Measurements from ENCODE around the gene SPPL3.
A peak's percentile ranks its signal among the peaks of the same experiment; 100 is the strongest.

Gene SPPL3

GRCh38 chr12:120790114-120790513, 114.0 kb downstream of the SPPL3 start:
- no peak for DNase-seq (ENCODE audit: low read depth)
- TF ChIP-seq CTCF (IDR thresholded peaks at IDR 0.05; ENCODE audit: low read depth, low read length, missing control alignments) = no peak
- in situ Hi-C loops (cut with HindIII; ENCODE audit: low sequenced_read_pairs) = no loop called here

GRCh38 chr12:120787889-120788288, 116.3 kb downstream of the SPPL3 start:
- no peak overlapping the region for H3K4me3 ChIP-seq (ENCODE audit: low read depth, low read length)
- no peak for DNase-seq (ENCODE audit: low read depth)
- in situ Hi-C loops (cut with HindIII; ENCODE audit: low sequenced_read_pairs) = no loop called here
- no peak for TF ChIP-seq CTCF (IDR thresholded peaks at IDR 0.05; ENCODE audit: low read depth, low read length, missing control alignments)

More at GRCh38 chr12:120790114-120790513, 114.0 kb downstream of the SPPL3 start:
- H3K4me3 ChIP-seq (ENCODE audit: low read depth, low read length) = no peak overlapping the region

GRCh38 chr12:120784804-120785203, 119.4 kb downstream of the SPPL3 start:
- in situ Hi-C loops (cut with HindIII; ENCODE audit: low sequenced_read_pairs) = no loop called here
- DNase-seq (ENCODE audit: low read depth) = no peak
- no peak for TF ChIP-seq CTCF (IDR thresholded peaks at IDR 0.05; ENCODE audit: low read depth, low read length, missing control alignments)
- H3K4me3 ChIP-seq (ENCODE audit: low read depth, low read length) = no peak overlapping the region

GRCh38 chr12:120783197-120783596, 121.0 kb downstream of the SPPL3 start:
- TF ChIP-seq CTCF (IDR thresholded peaks at IDR 0.05; ENCODE audit: low read depth, low read length, missing control alignments) = no peak
- in situ Hi-C loops (cut with HindIII; ENCODE audit: low sequenced_read_pairs) = no loop called here
- no peak overlapping the region for H3K4me3 ChIP-seq (ENCODE audit: low read depth, low read length)
- no peak for DNase-seq (ENCODE audit: low read depth)

GRCh38 chr12:120775862-120776552, 128.2 kb downstream of the SPPL3 start:
- H3K4me3 ChIP-seq (ENCODE audit: low read depth, low read length) = no peak overlapping the region
- in situ Hi-C loops (cut with HindIII; ENCODE audit: low sequenced_read_pairs) = no loop called here
- TF ChIP-seq CTCF (IDR thresholded peaks at IDR 0.05; ENCODE audit: low read depth, low read length, missing control alignments) = peak; percentile 22
- no peak for DNase-seq (ENCODE audit: low read depth)

GRCh38 chr12:120774169-120774916, 129.8 kb downstream of the SPPL3 start:
- no peak for DNase-seq (ENCODE audit: low read depth)
- no peak overlapping the region for H3K4me3 ChIP-seq (ENCODE audit: low read depth, low read length)
- in situ Hi-C loops (cut with HindIII; ENCODE audit: low sequenced_read_pairs) = no loop called here
- no peak for TF ChIP-seq CTCF (IDR thresholded peaks at IDR 0.05; ENCODE audit: low read depth, low read length, missing control alignments)

All from astrocyte of the cerebellum (primary cell).